ENCODE measurements around the gene LPCAT3.

DNA sequence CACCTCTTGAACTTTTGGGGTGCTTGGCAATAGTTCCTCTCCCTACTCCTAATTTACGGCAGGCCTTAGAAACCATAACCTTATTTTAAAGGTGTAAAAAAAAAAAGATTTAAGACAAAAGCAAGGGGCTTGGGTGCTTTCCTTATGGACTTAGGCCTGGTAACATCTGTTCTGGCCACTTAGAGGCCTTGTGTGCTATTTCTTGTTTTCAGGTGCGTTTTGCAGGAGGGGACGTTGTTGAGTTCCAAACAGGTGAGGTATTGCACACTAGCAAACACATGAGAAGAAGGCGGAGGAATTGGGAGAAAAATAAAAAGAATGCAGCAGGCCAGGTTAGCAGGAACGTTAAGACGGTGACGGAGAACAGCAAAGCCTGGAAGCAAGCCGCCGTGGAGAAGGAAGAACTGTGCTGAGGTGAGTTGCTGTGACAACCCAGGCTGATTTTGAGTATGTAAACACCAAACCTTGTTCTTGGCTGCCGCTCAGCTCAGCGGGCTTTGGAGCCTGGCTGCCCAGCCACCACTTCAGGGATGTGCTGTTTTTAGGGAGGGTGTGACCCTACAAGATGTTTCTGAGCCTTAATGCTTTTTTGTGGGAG, 30.2 kb downstream of the LPCAT3 start:
- TF ChIP-seq, protein P1, sequence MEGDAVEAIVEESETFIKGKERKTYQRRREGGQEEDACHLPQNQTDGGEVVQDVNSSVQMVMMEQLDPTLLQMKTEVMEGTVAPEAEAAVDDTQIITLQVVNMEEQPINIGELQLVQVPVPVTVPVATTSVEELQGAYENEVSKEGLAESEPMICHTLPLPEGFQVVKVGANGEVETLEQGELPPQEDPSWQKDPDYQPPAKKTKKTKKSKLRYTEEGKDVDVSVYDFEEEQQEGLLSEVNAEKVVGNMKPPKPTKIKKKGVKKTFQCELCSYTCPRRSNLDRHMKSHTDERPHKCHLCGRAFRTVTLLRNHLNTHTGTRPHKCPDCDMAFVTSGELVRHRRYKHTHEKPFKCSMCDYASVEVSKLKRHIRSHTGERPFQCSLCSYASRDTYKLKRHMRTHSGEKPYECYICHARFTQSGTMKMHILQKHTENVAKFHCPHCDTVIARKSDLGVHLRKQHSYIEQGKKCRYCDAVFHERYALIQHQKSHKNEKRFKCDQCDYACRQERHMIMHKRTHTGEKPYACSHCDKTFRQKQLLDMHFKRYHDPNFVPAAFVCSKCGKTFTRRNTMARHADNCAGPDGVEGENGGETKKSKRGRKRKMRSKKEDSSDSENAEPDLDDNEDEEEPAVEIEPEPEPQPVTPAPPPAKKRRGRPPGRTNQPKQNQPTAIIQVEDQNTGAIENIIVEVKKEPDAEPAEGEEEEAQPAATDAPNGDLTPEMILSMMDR (IDR thresholded peaks at IDR 0.05) = no peak
- TF ChIP-seq POLR2AphosphoS5 (IDR thresholded peaks at IDR 0.05; ENCODE audit: low read depth, low read length) (no peak), SIN3A (IDR thresholded peaks at IDR 0.05; ENCODE audit: borderline replicate concordance, insufficient read depth, low read depth, low read length) (no peak)
- TF ChIP-seq, protein P2, sequence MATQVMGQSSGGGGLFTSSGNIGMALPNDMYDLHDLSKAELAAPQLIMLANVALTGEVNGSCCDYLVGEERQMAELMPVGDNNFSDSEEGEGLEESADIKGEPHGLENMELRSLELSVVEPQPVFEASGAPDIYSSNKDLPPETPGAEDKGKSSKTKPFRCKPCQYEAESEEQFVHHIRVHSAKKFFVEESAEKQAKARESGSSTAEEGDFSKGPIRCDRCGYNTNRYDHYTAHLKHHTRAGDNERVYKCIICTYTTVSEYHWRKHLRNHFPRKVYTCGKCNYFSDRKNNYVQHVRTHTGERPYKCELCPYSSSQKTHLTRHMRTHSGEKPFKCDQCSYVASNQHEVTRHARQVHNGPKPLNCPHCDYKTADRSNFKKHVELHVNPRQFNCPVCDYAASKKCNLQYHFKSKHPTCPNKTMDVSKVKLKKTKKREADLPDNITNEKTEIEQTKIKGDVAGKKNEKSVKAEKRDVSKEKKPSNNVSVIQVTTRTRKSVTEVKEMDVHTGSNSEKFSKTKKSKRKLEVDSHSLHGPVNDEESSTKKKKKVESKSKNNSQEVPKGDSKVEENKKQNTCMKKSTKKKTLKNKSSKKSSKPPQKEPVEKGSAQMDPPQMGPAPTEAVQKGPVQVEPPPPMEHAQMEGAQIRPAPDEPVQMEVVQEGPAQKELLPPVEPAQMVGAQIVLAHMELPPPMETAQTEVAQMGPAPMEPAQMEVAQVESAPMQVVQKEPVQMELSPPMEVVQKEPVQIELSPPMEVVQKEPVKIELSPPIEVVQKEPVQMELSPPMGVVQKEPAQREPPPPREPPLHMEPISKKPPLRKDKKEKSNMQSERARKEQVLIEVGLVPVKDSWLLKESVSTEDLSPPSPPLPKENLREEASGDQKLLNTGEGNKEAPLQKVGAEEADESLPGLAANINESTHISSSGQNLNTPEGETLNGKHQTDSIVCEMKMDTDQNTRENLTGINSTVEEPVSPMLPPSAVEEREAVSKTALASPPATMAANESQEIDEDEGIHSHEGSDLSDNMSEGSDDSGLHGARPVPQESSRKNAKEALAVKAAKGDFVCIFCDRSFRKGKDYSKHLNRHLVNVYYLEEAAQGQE (IDR thresholded peaks at IDR 0.05; ENCODE audit: insufficient read depth in 1 of 2, low read depth in 2 of 2, low read length in 1 of 2) = no peak

Measured in Panc1 (cell line).